Activated CD4-positive, alpha-beta T cell treated with anti-CD3 and anti-CD28 coated beads, Interleukin-2, Interleukin-6, amounts not matched to agents 100 ng/mL and 50 ng/mL, durations not matched to agents 16 hours and 8 hours (primary cell): Measurements from ENCODE around the gene NFKBIE.

Source experiments
- DNase-seq: peaks from one replicate; pipeline ENCODE4 v3.0.0-alpha.2; 2020

The NFKBIE gene

DNA sequence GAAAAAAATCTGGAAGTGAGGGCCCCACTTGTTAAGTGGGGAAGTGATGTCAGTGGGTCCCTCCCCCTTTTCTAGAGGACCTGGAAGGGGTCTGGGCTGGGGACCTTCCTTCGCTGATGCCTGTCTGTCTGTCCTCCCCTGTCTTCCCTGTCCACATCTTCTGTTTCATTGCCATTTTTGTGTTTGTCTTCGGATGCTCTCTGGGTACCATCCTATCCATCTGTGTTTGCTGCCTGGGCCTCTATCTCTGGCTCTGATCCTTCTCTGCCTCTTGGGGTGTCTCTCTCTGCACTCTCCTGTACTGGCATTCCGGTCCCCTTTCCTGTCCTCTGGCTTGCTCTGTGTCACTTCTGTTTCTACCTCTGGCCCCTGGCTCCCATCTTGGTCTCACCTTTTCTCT lies 7.2 kb upstream of the NFKBIE start:
- DNase-seq, result no peak

DNA sequence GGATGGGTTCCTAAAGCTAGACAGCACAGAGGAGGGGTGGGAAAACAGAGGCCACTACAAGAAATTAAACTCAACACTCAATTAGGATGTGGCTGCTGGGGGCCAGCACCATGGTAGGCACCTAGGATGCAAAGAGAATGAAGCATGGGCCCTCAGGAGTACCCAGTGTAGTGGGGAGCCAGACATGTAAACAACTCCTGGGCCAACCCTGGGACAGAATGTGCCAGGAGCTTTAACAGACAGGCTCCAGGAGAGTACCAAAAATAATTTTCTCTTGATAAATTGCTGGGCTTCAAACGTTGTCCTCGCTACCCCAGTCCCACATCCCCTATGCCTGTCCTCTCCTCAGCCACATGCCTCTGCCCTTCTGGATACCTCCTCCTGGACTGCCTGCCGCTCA lies 6.6 kb upstream of the NFKBIE start:
- no peak for DNase-seq

DNA sequence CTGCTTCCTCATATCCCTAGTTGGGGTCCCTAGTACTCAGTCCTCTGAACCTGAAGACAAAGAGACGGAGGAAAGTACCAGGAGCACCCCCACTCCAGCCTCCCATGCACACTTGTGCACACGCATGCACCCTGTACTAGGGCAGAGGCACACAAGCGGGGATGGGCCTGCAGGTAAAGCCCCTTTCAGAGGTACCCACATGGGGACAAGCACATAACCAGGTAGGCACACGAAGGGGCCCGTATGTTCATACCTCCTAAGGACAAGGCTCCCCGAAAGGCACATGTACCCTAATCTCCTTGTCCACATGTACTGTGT lies 6.0 kb upstream of the NFKBIE start:
- DNase-seq, result no peak

DNA sequence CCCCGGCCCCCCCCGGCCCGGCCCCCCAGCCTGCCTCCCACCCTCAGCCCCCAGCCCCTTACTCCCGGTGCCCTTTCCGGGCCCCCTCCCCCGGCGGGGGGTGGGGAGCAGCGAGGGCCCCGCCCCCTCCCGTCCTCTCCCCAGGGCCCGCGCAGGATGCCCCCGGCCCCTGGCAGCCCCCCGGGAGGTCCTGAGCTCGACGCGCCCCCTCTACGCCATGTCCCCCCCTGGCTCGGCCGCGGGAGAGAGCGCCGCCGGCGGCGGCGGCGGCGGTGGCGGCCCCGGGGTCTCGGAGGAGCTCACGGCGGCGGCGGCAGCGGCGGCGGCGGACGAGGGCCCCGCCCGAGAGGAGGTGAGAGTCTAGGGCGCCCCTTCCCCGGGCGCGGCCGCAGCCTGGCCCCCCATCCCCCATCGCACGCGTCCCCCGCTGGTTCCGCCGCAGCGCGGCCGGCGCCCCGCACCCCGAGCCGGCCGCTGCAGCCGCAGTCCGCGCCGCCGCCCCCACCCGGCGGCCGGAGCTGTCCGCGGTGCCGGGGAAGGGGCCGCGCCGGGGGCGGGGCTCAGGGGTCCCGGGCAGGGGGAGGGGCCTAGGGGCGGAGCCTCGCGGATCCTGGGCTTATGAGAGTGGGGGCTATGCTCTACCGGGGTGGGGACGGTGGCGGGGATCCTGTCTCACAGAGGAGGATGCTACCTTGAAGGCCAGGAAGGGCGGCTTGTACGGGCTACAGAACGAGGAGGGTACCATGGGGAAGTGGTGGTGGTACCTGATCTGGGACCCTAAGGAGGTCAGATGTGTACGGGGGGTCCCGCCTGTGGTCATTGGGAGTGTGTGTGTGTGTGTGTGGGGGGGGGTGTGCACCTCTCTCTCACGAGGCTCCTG lies 5.4 kb upstream of the NFKBIE start:
- DNase-seq, result no peak

DNA sequence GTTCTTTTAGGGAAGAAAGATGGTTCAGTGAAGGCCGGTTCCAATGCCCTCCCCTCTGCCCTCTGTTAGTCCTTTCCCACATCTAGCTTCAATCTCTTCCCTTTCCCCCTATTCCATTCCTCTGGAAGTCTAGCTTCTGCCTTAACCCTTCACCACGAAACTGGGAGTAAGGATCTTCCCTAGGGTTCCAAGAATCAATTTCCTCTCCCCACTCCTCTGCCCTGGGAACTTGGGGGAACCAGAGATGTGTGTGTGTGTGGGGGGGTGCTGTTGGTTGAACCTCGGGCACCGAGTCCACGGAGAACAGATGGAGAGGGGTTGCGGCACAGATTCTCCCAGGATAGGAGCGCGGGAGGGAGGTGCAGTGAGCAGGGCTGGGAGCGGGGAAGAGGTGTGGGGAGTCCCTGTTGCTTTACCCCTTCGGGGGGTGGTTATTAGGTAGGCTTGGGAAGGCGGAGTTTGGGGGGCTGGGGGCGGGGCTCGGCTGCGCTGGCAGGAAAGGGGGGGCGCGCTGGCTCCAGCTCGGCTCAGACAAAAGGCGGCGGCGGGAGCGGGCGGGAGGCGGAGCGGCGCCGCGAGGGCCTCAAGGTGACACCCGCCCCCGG lies 4.7 kb upstream of the NFKBIE start, which contains the start of gene TMEM151B:
TMEM151B (plus strand) TSS at position 530 of the 605 bp plus-strand sequence. CDS start 293 bp downstream, outside the sequence.
- no peak for DNase-seq

DNA sequence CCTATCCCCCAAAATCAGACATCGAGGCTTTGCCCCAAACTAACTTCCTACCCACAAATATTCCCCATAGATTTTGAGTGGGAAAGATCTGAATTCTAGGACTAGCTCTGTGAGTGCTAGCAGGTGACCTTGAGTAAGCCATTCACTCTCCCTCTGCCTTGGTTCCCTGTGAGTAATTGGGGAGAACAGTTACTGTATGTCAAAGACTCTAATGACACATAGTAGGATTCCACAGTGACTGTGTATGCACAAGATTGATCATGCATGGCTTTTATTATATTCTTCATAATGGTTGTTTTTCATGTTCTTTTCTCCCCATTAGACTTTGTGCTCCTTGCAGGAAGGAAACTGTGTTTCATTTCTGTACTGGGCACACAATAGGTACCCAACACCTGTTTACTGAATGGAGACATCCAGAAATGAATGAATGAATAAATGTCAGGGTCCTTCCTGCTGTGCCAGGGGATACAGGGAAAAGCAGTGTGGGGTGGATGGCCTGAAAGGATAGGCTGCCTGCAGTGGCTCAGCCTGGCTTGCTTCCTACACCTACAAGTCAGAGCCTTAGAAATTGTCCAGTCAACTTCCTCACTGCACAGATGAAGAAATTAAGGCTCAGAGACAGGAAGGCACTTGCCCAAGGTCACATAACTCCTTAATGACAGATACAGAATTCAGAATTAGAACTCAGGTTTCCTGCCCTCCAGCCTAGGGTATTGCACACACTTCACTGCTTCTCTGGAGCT lies 4.0 kb upstream of the NFKBIE start:
- peak; percentile 46 for DNase-seq

DNA sequence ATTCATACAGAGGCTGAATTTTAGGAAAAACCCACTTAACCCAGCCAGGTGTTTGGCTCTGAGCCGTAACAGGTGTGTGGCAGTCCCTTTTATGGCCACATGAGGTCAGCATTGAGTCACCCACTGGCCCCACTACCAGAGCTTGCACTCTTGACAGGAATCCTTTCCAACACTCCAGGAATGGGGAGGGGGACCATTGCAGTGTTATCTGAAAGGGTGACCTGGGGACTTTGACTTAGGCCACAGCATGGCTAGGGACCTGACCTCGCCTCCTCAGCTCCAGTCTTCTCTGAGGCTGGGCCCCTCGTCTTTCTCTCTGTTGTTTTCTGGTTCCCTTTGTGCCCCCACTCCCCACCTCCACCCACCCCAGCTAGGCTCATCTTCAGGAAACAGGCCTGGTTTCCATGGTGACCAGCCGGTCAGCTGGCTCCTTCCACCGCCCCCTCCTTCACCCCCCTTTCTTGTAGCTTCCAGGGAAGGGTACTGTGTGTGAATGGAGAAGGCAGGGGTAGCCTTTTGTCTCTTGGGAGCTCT lies 2.8 kb upstream of the NFKBIE start:
- DNase-seq, result peak; percentile 74

DNA sequence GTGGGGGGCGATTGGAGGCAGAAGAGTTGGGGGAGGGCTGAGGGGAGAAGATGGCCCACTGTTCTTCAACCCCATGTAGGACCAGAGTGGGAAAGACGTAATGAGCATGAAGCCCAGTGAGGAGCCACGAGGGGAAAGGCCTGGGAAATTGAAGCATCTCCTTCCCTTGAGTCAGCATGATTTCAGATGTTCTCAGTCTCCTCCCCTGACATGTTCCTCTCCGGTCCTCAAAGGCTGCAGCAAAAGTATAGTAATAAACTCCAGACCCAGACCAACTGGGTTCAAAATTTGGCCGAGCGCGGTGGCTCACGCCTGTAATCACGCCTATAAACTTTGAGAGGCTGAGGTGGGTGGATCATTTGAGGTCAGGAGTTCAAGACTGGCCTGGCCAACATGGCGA lies 1.9 kb upstream of the NFKBIE start:
- no peak for DNase-seq

DNA sequence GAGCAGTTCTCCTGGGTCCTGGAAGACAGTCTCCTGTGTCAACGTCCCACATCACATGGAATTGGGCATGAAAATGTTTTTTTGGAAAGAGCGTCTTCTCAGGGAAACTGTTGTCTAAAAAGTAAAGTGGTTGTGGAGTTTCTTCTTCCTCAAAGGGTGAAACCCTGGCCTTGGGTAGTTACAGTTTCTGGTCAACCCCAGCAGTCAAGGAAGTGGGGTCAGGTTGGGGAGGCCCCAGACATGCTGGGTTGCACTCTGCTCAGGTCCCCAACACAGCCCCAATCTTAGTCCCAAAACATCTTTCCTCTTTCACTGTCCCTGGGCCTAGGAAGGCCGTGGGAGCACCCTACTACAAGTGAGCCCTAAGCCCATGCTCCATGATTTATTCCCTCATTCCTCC lies 996 bp upstream of the NFKBIE start:
- no peak for DNase-seq

DNA sequence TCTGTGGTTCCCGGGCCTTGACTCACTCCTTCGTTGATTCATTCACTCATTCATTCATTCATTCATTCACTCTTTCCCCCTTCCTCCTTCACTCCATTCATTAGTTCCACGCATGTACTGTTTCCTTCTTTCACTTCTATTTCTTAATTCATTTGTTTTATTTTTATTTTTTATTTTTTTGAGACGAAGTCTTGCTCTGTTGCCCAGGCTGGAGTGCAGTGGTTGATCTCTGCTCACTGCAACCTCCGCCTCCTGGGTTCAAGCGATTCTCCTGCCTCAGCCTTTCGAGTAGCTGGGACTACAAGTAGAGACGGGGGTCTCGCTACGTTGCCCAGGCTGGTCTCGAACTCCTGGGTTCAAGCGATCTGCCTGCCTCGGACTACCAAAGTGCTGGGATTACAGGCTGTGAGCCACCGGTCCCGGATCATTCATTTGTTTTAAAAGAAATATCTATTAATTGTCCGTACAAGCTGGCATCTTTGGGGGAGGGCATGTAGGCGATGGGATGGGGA lies 427 bp upstream of the NFKBIE start:
- DNase-seq, result no peak

DNA sequence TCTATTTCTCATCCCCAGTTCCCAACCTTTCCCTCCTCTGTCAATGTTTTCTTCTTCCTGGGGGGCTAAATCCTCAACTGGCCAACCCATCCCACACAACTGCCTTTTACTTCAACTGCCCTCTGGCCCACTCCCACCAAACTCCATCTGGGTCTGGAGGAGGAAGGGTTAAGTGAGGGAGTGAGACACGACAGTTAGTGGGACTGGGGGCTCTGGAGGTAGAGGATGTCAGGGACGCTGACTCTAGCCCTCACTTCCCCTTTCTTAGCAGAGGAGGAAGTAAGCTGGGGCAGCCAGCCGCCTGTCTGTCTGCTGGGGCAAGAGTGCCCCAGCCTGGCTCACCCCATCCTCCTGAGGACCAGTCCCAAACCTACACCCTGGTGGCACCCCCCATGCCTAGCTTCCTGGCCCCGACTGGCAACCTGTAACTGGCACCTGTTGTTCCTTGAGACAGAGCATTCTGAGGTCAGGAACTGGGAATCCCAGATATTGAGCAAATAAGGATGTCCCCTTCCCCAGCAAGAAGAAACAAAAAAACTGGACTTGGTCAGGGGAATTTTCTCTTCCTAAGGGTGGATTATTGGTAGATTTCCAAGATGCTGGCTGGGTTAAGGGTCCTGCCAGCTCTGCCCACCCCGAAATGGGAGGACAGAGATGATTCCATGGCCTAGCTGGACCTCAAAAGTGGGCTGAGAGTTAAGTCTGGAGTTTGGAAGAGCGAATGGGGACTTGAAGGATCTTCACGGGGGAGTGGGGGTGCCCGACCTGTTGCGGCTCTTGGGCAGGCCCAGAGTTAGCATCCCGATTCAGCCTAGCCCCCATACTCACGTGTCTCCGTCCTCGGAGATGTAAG lies 971 bp downstream of the NFKBIE start:
- DNase-seq, result peak; percentile 66

DNA sequence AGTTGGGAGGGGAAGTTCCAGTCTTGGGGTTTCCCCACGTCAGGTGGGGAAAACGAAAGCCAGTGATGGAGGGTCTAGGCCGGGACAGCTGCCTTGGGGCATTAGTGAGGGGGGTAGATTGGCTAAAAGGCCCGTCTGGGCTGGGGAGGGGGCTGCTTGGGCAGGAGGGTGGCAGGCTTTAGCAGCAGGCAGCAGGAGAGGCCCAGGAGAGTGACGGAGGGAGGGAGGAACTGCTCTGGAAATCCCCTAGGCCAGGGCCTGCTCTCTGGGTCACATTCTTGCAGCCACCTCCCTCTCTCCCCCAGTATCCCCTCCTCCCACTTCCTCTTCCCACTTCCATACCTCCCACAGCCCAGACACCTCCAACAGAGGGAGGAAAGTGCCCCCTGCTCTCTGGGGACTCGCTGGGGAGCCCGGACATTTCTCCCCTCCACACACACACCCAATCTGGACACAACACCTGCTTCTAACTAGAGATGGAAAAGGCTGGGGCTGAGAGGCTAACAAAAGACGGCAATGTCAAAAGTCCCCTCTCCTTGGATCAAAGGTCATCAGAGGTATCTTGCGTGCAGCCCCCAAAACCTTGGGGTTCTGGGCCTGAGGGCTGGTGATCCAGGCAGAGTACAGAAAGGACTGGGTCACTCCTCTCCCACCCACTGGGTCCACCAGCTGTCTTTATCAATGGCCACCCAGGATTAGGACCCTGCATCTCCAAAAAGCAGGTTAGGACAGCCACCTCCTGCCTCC lies 1.8 kb downstream of the NFKBIE start:
- DNase-seq, result peak; percentile 61

DNA sequence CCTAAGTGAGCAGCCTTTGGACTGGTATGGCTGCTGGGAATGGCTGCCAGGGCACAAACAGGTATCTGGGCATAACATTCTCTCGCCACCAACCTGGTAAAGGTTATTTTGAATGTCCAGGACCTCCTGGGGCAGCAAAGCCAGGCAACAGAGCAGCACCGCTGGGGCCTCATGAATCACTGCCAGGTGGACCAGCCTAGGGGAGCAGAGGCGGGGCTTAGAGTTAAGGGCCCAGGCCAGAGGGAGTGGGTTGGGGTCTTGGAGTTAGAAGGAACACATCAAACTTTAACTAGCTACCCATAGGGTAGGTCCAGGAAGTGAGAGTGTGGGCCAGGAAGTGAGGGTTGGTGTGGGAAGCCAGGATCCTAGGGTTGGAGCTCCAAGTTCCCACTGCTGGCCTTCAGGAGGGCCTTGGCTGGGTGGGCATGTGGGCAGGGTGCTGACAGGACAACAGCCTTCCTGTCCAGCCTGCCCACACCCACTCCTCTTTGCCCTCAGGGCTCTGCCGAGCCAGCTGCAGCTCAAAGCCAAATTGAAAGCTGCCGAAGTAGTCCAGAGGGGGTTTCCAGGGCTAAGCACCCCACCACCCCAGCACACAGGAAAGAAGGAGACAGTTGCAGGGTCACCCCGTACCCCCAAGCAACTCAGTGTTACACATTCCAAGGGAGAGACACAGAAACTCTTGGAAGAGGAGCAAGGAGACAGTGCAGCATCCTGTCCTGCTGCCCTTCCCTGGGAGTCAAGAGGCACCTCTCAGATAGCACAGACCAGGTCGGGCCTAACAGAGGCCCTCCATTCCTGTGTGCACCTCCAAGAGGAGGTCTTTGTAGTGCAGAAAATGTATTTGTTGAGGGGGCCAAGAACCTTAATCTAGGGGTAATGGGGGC lies 2.6 kb downstream of the NFKBIE start:
- DNase-seq, result no peak

DNA sequence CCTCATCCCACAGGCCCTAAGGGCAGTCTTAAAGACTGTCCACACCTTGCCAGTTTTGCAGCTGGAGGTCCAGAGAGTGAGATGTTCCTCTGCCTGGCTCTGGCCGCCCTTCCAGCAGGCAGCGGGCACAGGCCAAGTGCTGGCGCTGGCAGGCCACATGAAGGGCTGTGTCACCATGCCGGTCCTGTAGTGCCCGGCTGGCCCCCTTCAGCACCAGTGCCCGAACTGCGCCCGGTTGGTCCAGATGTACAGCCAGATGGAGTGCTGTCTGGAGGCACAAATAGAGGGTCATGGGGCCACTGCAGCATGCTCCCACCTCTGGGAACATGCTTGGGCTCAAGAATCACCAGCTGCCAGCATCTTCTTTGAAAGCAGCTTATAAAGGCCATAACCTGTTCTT lies 3.8 kb downstream of the NFKBIE start:
- no peak for DNase-seq

DNA sequence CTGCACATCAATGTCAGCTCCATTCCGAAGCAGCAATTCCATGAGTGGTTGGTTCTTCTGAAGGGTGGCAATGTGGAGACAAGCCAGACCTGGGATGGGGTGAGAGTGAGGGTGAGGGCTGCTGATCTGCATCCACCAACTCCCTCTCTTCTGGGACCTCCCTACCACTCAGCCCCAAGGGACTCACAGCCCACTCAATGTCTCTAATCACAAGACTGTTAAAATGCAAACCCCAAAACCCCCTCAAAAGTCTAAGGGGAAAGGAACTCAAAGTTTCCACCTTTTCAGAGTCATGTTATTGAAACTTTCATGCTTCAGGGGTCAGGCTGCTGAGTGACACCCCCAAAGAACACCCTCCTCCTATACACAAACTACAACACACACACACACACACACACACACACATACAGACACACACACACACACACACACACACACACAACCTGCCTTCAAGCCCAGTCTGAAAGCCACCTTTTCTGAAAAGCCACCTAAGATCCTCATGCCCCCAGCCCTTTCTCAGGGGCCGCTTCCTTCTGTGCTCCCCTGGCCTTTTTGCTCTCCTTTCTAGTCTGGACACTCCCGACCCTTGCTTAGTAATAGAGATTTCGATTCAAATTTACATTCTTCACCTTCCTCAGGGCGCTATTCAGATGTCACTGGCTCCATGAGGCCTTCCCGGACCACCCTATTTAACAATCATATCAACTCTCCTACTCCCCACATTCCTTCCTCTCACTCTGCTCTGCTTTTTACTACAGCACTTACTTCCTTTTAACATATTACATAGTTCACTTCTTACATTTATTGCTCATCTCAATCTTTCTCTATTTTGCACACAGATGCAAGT lies 4.7 kb downstream of the NFKBIE start:
- DNase-seq, result no peak

DNA sequence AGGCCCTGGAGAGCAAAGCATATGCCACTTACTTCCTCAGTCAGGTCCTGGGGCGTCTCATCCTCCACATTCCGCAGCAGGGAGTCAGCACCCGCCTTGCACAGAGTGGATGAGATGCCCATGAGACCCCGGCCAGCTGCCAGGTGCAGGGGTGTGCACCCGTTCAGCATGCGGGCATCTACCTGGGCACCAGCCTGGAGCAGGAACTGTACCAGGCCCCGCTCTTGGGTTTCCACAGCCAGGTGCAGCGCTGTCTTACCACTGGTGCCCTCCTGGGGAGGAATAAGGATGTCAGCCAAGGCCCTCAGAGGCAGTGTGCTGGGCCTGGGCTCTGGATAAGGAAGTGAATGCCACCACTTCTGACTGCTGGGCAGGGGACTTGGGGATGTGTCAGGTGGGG lies 5.3 kb downstream of the NFKBIE start:
- DNase-seq, result no peak

DNA sequence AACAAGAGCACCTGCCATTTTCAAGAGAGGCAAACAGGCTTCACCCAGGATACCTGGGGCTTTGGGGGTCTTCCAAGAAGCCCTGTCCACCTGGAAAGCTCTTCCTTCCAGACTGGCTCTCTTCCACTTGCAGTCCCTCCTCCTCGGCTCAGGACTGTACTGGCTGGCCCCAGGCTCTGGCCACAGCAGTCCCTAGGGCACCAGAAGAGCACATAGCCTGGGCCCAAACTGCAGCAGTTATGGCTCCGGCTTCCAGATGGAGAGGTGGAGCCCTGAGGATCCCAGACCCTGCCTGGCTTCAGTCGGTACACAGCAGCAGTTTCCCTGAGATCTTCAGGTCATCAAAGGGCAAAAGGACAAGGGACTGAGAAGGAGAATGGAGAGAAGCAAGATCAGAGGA lies 6.4 kb downstream of the NFKBIE start:
- no peak for DNase-seq

DNA sequence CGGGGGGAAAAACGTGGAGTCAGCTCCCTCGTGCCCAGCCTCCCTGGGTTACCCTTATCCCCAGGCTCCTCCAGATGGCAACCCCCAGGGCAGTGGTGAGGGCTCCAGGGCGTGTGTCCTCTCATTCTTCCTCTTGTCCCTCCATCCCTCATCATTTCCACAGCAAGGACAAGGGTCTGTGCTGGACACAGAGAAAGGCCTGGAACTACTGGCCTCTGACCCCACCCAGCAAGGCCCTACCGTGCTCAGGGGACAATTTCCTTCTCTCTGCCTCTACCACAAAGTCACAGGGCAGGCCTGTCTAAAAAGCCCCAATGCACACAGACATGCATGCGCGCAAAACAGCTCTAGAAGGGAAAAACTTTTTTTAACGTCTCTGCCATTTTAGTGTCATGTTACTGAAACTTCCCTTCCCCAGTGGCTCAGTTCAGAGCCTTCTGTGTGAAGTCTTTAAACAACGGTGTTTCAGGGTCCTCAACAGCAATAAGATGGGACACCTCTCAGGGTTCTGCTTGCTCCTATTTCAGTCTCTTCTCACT lies 7.0 kb downstream of the NFKBIE start:
- DNase-seq, result no peak

DNA sequence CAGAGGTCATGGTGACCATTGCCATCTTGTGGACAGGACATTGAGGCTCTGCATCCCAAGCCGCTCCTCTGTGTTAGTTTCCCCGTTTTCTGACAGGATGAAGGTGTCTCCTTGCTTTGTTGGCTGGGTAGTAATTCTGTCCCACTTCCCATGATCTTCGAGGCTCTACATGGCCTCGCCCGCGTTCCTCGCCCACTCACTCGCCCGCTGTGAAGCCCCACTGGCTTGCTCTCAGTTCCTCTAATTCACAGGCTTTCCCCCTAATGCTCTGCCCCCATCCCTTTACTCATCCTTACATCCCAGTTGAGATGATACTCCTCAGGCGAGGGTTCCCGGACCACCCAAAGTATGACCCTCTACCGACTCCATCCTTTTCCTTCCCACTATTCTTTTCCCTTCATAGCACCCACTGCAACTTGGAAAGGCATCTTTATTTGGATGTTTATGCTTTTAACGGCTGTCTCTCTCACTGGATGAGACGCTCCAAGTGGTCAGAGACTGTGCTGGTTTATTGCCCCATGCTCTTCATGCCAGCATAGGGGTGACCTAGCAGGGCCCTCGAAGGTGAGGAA lies 7.5 kb downstream of the NFKBIE start:
- no peak for DNase-seq
